Cerebellar nuclear complex (tissue), 1 donor: ENCODE results near the gene MIPOL1.

Source experiments
- DNase-seq, 2 experiments: peaks; one replicate each; lab custom pipeline; 2025; lab: John Stamatoyannopoulos, UW

The MIPOL1 gene

DNA sequence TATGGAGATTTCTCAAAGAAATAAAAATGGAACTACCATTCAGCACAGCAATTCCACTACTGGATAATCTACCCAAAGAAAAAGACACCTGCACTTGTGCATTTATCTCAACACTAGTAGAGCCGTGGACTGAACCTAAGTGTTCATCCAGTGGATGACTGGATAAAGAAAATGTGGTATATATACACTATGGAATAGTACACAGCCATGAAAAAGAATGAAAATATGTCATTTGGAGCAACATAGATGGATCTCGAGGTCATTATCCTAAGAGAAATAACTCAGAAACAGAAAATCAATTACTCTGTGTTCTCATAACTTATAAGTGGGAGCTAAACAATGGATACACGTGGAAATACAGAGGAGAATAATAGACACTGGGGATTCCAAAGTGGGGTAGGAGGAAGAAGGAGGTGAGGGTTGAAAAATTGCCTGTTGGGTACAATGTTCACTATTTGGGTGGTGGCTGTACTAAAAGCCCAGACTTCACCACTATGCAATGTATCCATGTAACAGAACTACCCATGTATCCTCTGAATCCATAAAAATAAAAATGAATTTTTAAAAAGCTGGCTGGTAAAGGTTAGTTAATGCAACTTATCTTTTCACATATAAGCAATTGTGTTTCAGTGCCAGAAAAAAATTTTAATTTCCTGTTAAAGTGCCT, 266.6 kb downstream of the MIPOL1 start:
- no peak for DNase-seq

DNA sequence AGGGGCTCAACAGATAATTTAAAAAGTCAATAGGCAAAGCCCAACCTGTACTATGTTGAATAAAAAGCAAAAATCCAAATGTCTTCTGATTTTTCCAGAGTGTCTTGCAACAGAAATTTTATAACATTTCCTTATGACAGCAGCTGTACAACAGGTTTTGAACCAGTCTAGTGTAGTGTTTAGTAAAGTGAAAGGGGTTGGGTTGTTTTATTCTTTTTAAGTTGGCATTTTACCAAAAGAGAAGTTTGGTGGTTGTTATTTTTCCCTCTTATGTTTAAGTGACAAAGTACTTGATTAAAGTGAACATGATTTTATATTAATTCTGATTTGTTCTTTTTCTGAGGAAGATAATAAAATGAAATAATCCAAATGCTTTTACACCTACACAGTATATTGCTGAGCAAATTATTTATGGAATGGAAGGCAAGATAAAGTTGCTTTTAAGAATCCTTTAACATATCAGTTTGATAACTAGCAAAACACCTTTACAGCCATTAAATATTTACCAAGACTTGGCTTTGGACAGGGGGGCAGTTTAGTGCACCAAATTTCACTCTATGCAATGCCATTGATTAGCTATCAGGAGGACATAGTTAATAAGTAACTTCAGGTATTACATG, 268.4 kb downstream of the MIPOL1 start:
- no peak for DNase-seq

GRCh38 chr14:37466623-37467088, 268.9 kb downstream of the MIPOL1 start:
- DNase-seq: no peak

DNA sequence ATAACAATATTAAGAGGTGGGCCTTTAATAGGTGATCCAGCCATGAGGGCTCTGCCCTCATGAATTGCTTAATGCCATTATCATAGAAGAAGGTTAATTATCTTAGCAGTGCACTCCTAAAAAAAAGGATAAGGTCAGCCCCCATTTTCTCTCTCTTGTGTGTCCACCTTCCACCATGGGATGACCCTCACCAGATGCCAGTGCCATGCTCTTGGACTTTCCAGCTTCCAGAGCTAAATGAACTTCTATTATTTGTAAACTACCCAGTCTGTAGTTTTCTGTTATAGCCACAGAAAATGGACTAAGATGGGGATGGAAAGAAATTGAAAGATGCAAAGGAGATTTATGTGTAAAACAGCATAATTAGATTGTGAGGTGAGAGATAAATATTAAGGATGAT, 271.9 kb downstream of the MIPOL1 start:
- DNase-seq: no peak

DNA sequence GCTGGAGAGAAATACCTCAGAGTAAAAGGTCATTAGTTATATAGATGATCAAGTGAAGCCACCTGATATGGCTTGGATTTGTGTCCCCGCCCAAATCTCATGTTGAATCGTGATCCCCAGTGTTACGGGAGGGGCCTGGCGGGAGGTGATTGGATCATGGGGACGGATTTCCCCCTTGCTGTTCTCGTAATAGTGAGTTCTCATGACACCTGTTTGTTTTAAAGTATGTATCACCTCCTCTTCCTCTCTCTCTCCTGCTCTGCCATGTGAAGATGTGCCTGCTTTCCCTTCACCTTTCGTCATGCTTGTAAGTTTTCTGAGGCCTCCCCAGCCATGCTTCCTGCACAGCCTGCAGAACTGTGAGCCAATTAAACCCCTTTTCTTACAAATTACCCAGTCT, 272.5 kb downstream of the MIPOL1 start:
- DNase-seq: no peak

- no peak for DNase-seq
Measured at GRCh38 chr14:37472906-37473305, 275.2 kb downstream of the MIPOL1 start.

- no peak for DNase-seq
Measured at GRCh38 chr14:37474191-37474590, 276.5 kb downstream of the MIPOL1 start.

DNA sequence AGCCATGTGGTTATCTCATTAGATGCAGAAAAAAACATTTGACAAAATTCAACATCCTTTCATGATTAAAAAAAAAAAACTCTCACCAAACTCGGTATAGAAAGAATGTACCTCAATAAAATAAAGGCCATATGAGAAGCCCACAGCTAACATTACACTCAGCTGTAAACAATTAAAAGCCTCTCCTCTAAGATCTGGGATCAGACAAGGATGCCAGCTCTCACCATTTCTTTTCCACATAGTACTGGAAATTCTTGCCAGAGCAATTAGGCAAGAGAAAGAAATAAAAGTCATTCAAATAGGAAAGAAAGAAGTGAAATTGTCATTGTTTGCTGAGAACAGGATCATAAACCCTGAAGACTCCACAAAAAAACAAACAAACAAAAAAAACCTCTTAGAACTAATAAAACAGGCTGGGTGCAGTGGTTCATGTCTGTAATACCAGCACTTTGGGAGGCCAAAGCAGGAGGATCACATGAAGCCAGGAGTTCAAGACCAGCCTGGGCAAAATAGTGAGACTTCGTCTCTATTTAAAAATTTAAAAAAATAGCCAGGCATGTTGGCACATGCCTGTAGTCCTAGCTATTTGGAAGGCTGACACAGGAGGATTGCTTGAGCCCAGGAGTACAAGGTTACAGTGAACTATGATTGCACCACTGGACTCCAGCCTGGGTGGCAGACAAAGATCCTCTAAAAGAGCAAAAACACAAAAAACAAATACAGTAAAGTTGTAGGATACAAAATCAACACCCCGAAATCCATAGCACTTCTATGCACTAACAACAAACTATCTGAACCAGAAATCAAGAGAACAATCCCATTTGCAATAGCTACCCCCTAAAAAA, 282.9 kb downstream of the MIPOL1 start:
- no peak for DNase-seq

- DNase-seq: no peak
Measured at GRCh38 chr14:37482428-37482827, 284.7 kb downstream of the MIPOL1 start.

DNA sequence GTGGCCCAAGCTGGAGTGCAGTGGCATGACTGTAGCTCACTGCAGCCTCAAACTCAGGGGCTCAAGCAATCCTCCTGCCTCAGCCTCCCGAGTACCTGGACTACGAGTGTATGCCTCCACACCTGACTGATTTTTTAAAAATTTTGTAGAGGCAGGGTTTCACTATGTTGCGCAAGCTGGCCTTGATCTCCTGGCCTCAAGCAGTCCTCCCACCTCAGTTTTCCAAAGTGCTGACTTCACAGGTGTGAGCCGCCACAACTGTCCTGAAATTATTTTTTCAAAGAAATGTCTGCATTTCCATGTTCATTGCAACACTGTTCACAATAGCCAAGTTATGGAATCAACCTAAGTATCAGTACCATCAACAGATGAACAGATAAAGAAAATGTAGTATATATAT, 285.9 kb downstream of the MIPOL1 start:
- no peak for DNase-seq

DNA sequence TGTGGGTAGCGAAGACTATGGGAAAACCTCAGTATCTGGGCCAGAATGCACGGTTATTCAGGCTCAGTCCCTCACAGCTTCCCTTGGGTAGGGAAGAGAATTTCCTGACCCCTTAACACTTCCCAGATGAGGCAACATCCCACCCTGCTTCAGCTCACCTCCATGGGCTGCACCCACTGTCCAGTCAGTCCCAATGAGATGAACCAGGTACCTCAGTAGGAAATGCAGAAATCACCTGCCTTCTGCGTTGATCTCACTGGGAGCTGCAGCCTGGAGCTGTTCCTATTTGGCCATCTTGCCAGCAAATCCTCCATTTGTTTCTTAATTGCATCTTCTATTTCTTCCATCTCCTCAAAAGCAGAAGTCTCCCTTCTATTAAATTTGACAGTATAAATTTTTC, 292.9 kb downstream of the MIPOL1 start:
- no peak for DNase-seq

- no peak for DNase-seq
Measured at GRCh38 chr14:37491076-37491475, 293.3 kb downstream of the MIPOL1 start.

GRCh38 chr14:37493606-37494005, 295.9 kb downstream of the MIPOL1 start:
- no peak for DNase-seq

GRCh38 chr14:37497422-37497821, 299.7 kb downstream of the MIPOL1 start:
- DNase-seq: no peak

DNA sequence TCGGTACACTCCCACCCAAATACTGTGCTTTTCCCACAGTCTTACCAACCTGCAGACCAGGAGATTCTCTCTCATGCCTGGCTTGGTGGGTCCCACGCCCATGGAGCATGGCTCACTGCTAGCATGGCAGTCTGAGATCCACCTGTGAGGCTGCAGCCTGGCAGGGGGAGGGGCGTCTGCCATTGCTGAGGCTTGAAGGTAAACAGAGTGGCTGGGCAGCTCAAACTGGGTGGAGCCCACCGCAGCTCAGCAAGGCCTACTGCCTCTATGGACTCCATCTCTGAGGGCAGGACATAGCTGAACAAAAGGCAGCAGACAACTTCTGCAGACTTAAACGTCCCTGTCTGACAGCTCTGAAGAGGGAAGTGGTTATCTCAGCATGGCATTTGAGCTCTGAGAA, 304.1 kb downstream of the MIPOL1 start:
- DNase-seq: no peak

GRCh38 chr14:37508503-37508902, 310.8 kb downstream of the MIPOL1 start:
- no peak for DNase-seq

DNA sequence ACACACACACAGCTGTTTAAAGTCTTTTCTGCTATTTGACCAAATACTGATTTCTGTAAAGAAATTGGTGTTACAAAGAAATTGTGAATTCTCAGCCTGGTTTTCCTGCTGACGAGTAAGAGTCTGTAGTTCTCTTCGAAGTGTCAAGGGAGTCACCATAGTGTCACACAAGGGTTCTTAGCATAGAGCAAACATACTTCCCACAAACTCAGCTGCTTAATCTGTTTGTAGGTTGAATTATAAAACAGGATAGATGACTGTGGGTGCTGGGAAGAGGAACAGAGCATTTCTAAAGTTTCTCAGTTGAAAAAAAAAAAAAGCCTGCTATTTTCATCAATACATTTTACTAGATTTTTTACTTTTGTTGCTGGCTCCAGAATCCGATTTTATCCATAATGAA, 314.4 kb downstream of the MIPOL1 start:
- no peak for DNase-seq

DNA sequence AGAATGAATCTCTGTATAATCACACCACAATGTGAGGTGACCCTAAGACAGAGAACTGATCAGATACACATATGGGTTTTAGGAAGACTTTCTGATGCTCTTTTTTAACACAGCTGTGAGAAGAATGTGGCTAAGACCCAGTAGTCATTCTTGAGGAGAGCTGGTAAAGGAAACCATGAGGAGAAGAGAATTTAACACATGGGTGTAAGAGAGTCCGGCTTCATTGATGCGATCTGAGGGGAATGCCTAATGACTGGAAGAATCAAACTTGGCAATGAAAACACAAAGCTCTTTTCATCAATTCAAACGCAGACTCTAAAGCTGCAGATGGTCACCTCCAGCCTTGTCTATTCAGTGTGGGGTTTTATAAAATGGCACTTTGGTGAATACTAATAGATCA, 318.0 kb downstream of the MIPOL1 start:
- no peak for DNase-seq

DNA sequence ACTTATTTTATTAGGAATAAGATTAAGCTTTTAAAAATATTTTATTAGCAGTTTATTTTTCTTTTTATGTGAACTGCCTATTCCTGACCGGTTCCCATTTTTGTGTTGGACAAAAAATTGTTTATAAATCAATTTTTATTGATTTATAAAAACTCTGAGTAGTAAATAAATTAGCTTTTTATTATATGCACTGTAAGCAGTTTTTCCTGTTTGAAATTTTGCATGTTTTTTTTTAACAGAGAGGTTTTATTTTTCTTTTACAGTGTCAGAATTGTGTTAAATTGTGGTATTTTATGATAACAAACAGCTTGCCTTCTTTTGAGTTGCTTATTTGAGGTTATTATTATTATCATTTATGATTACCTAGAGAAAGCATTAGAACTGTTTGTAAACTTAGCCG, 329.3 kb downstream of the MIPOL1 start:
- DNase-seq: no peak

DNA sequence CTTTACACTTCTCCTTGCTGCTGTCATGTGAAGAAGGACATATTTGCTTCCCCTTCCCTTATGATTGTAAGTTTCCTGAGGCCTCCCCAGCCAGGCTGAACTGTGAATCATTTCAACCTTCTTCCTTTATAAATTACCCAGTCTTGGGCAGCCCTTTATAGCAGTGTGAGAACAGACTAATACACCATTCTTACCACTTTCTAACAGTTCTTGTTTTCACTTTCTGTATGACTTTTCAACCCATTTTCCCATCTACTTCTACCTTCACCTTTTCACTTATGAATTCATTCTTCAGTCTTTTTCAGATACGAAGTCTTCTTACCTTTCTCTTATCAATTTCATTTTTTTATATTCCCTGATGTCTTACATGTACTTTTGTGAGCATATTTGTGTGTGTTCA, 342.3 kb downstream of the MIPOL1 start:
- DNase-seq: no peak

GRCh38 chr14:37544407-37544806, 346.7 kb downstream of the MIPOL1 start:
- DNase-seq: no peak

- no peak for DNase-seq
Measured at GRCh38 chr14:37545174-37545573, 347.4 kb downstream of the MIPOL1 start.
